KMS-11 (cell line): ENCODE measurements around the gene ZNF615.
"Not testable (repeated sequence)": the region's sequence is repeated elsewhere in the genome, so short reads cannot be mapped to it uniquely, and the experiment has no call there.

Experiments used
- H2AFZ ChIP-seq: fragments of 200-600 bp; sonication (generic); 2 replicates; pipeline ENCODE4 v1.6.1; 2016; ENCODE audit warnings: antibody characterized with exemption, mixed run types, low read depth
- H3K27ac ChIP-seq: fragments of 200-600 bp; sonication (generic); 2 replicates; pipeline ENCODE4 v1.6.1; 2016; ENCODE audit warnings: mild to moderate bottlenecking, mixed run types
- H3K27me3 ChIP-seq: fragments of 200-600 bp; sonication (generic); 2 replicates; pipeline ENCODE4 v1.6.1; 2017; ENCODE audit warnings: mild to moderate bottlenecking, low read depth, mixed run types, moderate library complexity; ENCODE audit not compliant: insufficient read depth
- H3K36me3 ChIP-seq: fragments of 200-600 bp; sonication (generic); 2 replicates; pipeline ENCODE4 v1.6.1; 2017; ENCODE audit warnings: mild to moderate bottlenecking, mixed run types; ENCODE audit not compliant: insufficient read depth
- H3K4me1 ChIP-seq: fragments of 200-600 bp; sonication (generic); 2 replicates; pipeline ENCODE4 v1.6.1; 2016; ENCODE audit warnings: mild to moderate bottlenecking, low read depth, mixed run types; ENCODE audit not compliant: poor library complexity, severe bottlenecking
- H3K4me2 ChIP-seq: fragments of 200-600 bp; sonication (generic); 2 replicates; pipeline ENCODE4 v1.7.0; 2016; ENCODE audit warnings: mild to moderate bottlenecking, mixed run types
- H3K4me3 ChIP-seq: fragments of 200-600 bp; sonication (generic); IDR thresholded peaks from 2 replicates; pipeline ENCODE4 v1.6.1; 2017; ENCODE audit warnings: low read depth, low read length, mixed read lengths; ENCODE audit not compliant: insufficient read depth
- H3K79me2 ChIP-seq: fragments of 200-600 bp; sonication (generic); 2 replicates; pipeline ENCODE4 v1.6.1; 2016; ENCODE audit warnings: low read depth, mixed run types; ENCODE audit not compliant: insufficient read depth
- H3K9ac ChIP-seq: fragments of 200-600 bp; sonication (generic); 2 replicates; pipeline ENCODE4 v1.6.1; 2016; ENCODE audit warnings: mild to moderate bottlenecking, mixed run types
- H4K20me1 ChIP-seq: fragments of 200-600 bp; sonication (generic); 2 replicates; pipeline ENCODE4 v1.6.1; 2016; ENCODE audit warnings: mild to moderate bottlenecking, mixed run types; ENCODE audit not compliant: insufficient read depth
- TF ChIP-seq, protein P1 (sequence below): fragments of 200-600 bp; sonication (generic); conservative IDR thresholded peaks from 2 replicates; pipeline ENCODE4 v1.6.1; 2017; ENCODE audit warnings: low read depth, mild to moderate bottlenecking, antibody characterized with exemption, low read length, moderate library complexity, mixed read lengths

The ZNF615 gene

DNA sequence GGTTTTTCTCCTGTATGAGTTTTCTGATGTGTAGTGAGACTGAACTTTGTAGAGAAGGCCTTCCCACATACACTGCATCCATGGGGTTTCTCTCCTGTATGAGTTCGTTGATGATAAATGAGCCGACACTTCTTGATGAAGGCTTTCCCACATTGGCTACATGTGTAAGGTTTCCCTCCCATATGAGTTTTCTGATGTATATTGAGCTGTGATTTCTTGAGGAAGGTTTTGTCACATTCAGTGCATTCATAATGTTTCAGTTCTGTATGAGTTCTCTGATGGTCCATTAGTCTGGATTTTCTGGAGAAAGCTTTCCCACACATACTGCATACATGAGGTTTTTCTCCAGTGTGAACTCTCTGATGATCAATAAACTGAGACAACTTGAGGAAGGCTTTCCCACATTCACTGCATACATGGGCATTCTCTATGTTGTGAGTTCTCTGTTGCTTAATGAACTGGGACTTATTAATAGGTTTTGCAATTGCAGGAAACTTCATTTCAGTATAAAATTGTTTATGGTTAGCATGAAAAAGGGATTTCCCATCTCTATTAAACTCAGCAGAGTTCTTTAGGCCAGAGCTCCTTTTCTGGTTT, 13.9 kb downstream of the ZNF615 start:
- Histone ChIP-seq H3K4me1 (no peaks in the 10 kb centered on the region), H3K36me3 (no peaks in the 10 kb centered on the region)

DNA sequence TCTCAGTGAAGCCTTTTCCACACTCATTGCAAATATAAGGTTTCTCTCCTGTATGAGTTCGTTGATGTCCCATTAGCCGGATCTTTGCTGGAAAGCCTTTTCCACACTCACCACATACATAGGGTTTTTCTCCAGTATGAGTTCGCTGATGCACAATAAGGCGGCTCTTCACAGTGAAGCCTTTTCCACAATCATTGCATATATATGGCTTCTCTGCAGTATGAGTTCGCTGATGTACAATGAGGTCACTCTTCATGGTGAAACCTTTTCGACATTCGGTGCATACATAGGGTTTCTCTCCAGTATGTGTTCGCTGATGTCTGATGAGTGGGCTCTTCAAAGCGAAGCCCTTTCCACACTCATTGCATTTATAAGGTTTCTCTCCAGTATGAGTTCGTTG, 14.6 kb downstream of the ZNF615 start:
- Histone ChIP-seq H3K27me3 (no peaks in the 10 kb centered on the region), H3K4me2 (no peak overlapping the region), H3K36me3 (no peaks in the 10 kb centered on the region), H3K27ac (no peak overlapping the region), H3K79me2 (no peaks in the 10 kb centered on the region), H4K20me1 (no peaks in the 10 kb centered on the region), H3K9ac (no peak overlapping the region), H2AFZ (no peak overlapping the region), H3K4me3 (no peak overlapping the region), H3K4me1 (no peaks in the 10 kb centered on the region)
- TF ChIP-seq, protein P1, sequence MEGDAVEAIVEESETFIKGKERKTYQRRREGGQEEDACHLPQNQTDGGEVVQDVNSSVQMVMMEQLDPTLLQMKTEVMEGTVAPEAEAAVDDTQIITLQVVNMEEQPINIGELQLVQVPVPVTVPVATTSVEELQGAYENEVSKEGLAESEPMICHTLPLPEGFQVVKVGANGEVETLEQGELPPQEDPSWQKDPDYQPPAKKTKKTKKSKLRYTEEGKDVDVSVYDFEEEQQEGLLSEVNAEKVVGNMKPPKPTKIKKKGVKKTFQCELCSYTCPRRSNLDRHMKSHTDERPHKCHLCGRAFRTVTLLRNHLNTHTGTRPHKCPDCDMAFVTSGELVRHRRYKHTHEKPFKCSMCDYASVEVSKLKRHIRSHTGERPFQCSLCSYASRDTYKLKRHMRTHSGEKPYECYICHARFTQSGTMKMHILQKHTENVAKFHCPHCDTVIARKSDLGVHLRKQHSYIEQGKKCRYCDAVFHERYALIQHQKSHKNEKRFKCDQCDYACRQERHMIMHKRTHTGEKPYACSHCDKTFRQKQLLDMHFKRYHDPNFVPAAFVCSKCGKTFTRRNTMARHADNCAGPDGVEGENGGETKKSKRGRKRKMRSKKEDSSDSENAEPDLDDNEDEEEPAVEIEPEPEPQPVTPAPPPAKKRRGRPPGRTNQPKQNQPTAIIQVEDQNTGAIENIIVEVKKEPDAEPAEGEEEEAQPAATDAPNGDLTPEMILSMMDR = no peak

More for the DNA sequence above, 13.9 kb downstream of the ZNF615 start:
- no peaks in the 10 kb centered on the region for H4K20me1 ChIP-seq
- H3K4me3 ChIP-seq = no peak overlapping the region
- no peak overlapping the region for H3K9ac ChIP-seq
- no peaks in the 10 kb centered on the region for H3K79me2 ChIP-seq
- H3K4me2 ChIP-seq = no peak overlapping the region
- no peaks in the 10 kb centered on the region for H3K27me3 ChIP-seq
- no peak overlapping the region for H3K27ac ChIP-seq
- no peak overlapping the region for H2AFZ ChIP-seq
- TF ChIP-seq, protein P1 = no peak

DNA sequence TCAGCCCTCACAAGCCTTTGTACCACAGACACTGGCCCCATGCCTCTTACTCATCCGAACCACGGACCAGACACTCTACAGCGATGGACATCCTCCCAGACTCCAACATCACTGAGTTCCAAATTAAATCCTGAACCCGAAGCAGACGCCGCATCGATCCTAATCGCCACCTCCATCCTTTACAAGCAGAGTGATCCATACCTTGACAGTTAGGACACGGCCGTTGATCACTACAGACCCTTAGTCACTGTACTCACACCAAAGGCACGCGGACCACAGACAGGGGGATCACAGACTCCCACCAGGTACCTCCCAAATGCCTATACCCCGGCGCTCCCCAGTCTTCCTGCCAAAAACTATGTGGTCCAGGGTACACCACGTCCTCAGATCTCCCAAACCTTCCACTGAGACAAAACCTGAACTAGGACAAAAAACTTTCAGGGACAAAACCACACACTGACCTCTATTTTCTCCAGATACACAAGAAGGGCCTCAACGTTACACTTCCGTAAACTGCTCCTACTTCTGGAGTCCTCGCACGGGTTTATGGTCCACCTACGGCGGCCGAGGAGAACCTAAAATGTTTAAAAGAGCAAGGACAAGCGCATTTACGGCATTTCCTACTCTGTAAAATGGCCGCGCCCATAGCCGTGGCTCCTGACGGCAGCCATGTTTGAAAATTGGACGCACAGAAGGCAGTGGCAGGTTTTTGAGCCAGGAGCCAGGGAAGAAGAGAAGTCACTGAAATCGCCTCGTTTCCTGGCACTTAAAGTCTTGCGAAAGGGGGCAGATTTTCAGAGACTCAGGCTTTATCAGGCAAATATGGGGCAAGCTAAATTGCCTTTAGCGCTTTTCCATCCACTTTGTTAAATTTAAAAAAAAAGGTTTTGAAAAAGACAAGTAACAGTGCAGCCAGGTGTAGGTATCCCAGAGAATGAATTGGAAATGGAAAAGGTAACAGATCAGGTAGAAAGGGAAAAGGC, 21.4 kb downstream of the ZNF615 start, which contains the start of gene ZNF350:
ZNF350 (minus strand) TSS at position 532 of the 983 bp plus-strand sequence. CDS start 12,480 bp downstream, outside the sequence.
- H3K27ac ChIP-seq = no peak within 1 kb of the TSS
- no peaks in the 10 kb centered on the region for H3K4me1 ChIP-seq
- no peaks in the 10 kb centered on the region for H3K27me3 ChIP-seq
- H3K4me3 ChIP-seq = no peak within 1 kb of the TSS
- no peak within 1 kb of the TSS; the same call in 1 of the 2 replicates for H3K9ac ChIP-seq
- no peaks in the 10 kb centered on the region for H4K20me1 ChIP-seq
- no peak within 1 kb of the TSS; the same call in 1 of the 2 replicates for H3K4me2 ChIP-seq
- no peaks in the 10 kb centered on the region for H3K36me3 ChIP-seq
- H3K79me2 ChIP-seq = no peaks in the 10 kb centered on the region
- TF ChIP-seq, protein P1 = no peak
- peak within 1 kb of the TSS; percentile 71 for H2AFZ ChIP-seq

- Histone ChIP-seq H3K4me1 (no peaks in the 10 kb centered on the region), H3K4me3 (no peak overlapping the region), H3K9ac (no peak overlapping the region), H4K20me1 (no peaks in the 10 kb centered on the region), H3K4me2 (no peak overlapping the region), H3K27ac (no peak overlapping the region), H3K27me3 (no peaks in the 10 kb centered on the region), H3K79me2 (no peaks in the 10 kb centered on the region), H2AFZ (no peak overlapping the region), H3K36me3 (no peaks in the 10 kb centered on the region)
- TF ChIP-seq, protein P1 = no peak
These were observed 24.6 kb downstream of the ZNF615 start for GRCh38 chr19:51983361-51983760.

DNA sequence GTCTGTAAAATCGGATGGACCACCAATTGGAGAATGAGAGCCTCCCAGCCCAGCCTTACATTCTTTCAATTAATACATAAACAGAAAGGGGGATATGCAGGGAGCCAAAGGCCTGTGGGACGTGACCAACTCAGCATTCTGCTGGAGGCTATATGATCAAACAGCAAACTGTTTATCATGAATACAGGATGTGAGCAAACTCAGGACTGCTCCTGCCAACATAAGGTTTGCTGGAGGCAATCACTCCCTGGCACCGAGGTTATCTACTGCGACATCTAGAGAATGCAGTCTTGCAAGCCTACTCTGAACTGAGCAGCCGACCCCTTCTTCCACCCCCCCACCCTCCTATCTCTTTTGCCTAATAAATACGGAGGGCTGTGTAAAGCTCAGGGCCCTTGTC, 27.1 kb downstream of the ZNF615 start:
- H4K20me1 ChIP-seq, H3K4me3 ChIP-seq, H3K79me2 ChIP-seq, H2AFZ ChIP-seq, H3K4me2 ChIP-seq, H3K4me1 ChIP-seq, H3K27ac ChIP-seq, H3K36me3 ChIP-seq, H3K27me3 ChIP-seq, H3K9ac ChIP-seq: not testable (repeated sequence)
